ENCODE results near the gene METTL17.
"Not testable (repeated sequence)": the region's sequence is repeated elsewhere in the genome, so short reads cannot be mapped to it uniquely, and the experiment has no call there.

The METTL17 gene

GRCh38 chr14:20989787-20990600 is at the start of gene METTL17:
Gene METTL17, plus strand, starts transcription at chr14:20989980. Its CDS starts 23 bp downstream, at chr14:20990003.
- FAIRE-seq = peak; percentile 79

- FAIRE-seq = not testable (repeated sequence)
Measured at GRCh38 chr14:20945146-20945545, 44.6 kb upstream of the METTL17 start.

GRCh38 chr14:20946707-20947106 is 43.1 kb upstream of the METTL17 start:
- not testable (repeated sequence) for FAIRE-seq

- not testable (repeated sequence) for FAIRE-seq
Measured at GRCh38 chr14:20954736-20955537, 34.8 kb upstream of the METTL17 start, which contains the start of gene RNASE2. Gene RNASE2, plus strand, starts transcription at chr14:20955487. Its CDS starts 285 bp downstream, at chr14:20955772.

- FAIRE-seq = not testable (repeated sequence)
Measured at GRCh38 chr14:20955538-20955873, 34.3 kb upstream of the METTL17 start.

- FAIRE-seq = no peak
Measured at GRCh38 chr14:20956376-20956976, 33.3 kb upstream of the METTL17 start.

GRCh38 chr14:20958946-20959345 is 30.8 kb upstream of the METTL17 start:
- FAIRE-seq = not testable (repeated sequence)

GRCh38 chr14:20969336-20969735 is 20.4 kb upstream of the METTL17 start:
- no peak for FAIRE-seq

- FAIRE-seq = no peak
Measured at GRCh38 chr14:20970647-20970982, 19.2 kb upstream of the METTL17 start.

- FAIRE-seq = no peak
Measured at GRCh38 chr14:20970983-20971704, 18.6 kb upstream of the METTL17 start.

GRCh38 chr14:20971705-20972021 is 18.1 kb upstream of the METTL17 start:
- FAIRE-seq = no peak

GRCh38 chr14:20973501-20973900 is 16.3 kb upstream of the METTL17 start:
- FAIRE-seq = no peak

- FAIRE-seq = no peak
Measured at GRCh38 chr14:20976291-20976690, 13.5 kb upstream of the METTL17 start.

- FAIRE-seq = no peak
Measured at GRCh38 chr14:20978687-20979086, 11.1 kb upstream of the METTL17 start.

GRCh38 chr14:20980906-20981305 is 8.9 kb upstream of the METTL17 start:
- no peak for FAIRE-seq

- FAIRE-seq = no peak
Measured at GRCh38 chr14:20982646-20983369, 7.0 kb upstream of the METTL17 start.

- FAIRE-seq = not testable (repeated sequence)
Measured at GRCh38 chr14:20985650-20986049, 4.1 kb upstream of the METTL17 start.

GRCh38 chr14:20986811-20987210 is 3.0 kb upstream of the METTL17 start:
- no peak for FAIRE-seq

GRCh38 chr14:20988717-20989470 is 886 bp upstream of the METTL17 start:
- no peak for FAIRE-seq

GRCh38 chr14:20989471-20989786 is 351 bp upstream of the METTL17 start:
- FAIRE-seq = no peak

- FAIRE-seq = no peak
Measured at GRCh38 chr14:20996521-20996920, 6.7 kb downstream of the METTL17 start.

GRCh38 chr14:20997115-20997514 is 7.3 kb downstream of the METTL17 start:
- FAIRE-seq = no peak

Measured in islet of Langerhans (tissue), 1 donor.